ENCODE results near the gene SLC9A3.

SLC9A3 gene

GRCh38 chr5:514101-514485, 10.2 kb downstream of the SLC9A3 start:
- no CpG with 5 or more reads among the region's 12 CpGs for WGBS (ENCODE audit: extremely low coverage, insufficient coverage, low lambda C conversion rate)
- H3K79me1 ChIP-seq (ENCODE audit: low read length) = no peaks in the 10 kb centered on the region
- no peak overlapping the region for H3K56ac ChIP-seq (ENCODE audit: low read length)
- H3K23ac ChIP-seq (ENCODE audit: low read length) = no peak overlapping the region
- no peak overlapping the region for H4K8ac ChIP-seq (ENCODE audit: low read depth, low read length)
- no peak overlapping the region for H3K9ac ChIP-seq (ENCODE audit: low read length)
- no peaks in the 10 kb centered on the region for H3K27me3 ChIP-seq (ENCODE audit: insufficient read depth, low read length, poor library complexity)
- no peak overlapping the region for H2BK5ac ChIP-seq (ENCODE audit: low read length)
- H2BK15ac ChIP-seq (replicated peaks; ENCODE audit: low read depth) = no peak overlapping the region
- no peak overlapping the region for H2BK120ac ChIP-seq (ENCODE audit: low read depth, low read length)
- no peak overlapping the region for H3K4me2 ChIP-seq (ENCODE audit: low read length)
- DNase-seq = no peak
- no peak overlapping the region for H2AK5ac ChIP-seq (ENCODE audit: low read length)
- no peak overlapping the region for H3K18ac ChIP-seq (ENCODE audit: low read length)
- no peaks in the 10 kb centered on the region for H3K36me3 ChIP-seq (ENCODE audit: control insufficient read depth, insufficient read depth, low read length)
- no peak overlapping the region for H3K27ac ChIP-seq (ENCODE audit: low read depth, low read length)
- no peak overlapping the region for H3K4ac ChIP-seq (ENCODE audit: low read depth, low read length)
- no peaks in the 10 kb centered on the region for H3K4me1 ChIP-seq (ENCODE audit: control insufficient read depth, low read depth, low read length)
- no peaks in the 10 kb centered on the region for H3K79me2 ChIP-seq (ENCODE audit: control insufficient read depth, insufficient read depth, low read length)
- H3K4me3 ChIP-seq (ENCODE audit: low read length) = no peak overlapping the region
- H4K5ac ChIP-seq (ENCODE audit: low read length) = no peak overlapping the region

- no CpG with 5 or more reads among the region's 31 CpGs for WGBS (ENCODE audit: extremely low coverage, insufficient coverage, low lambda C conversion rate)
Observed at GRCh38 chr5:513216-514100, 10.8 kb downstream of the SLC9A3 start.

GRCh38 chr5:511476-511875, 12.8 kb downstream of the SLC9A3 start:
- no peak overlapping the region for H2BK15ac ChIP-seq (replicated peaks; ENCODE audit: low read depth)
- no peak overlapping the region for H3K23ac ChIP-seq (ENCODE audit: low read length)
- H3K36me3 ChIP-seq (ENCODE audit: control insufficient read depth, insufficient read depth, low read length) = no peaks in the 10 kb centered on the region
- H3K27ac ChIP-seq (ENCODE audit: low read depth, low read length) = no peak overlapping the region
- no peak overlapping the region for H3K9ac ChIP-seq (ENCODE audit: low read length)
- no peak overlapping the region for H3K56ac ChIP-seq (ENCODE audit: low read length)
- no peaks in the 10 kb centered on the region for H3K79me1 ChIP-seq (ENCODE audit: low read length)
- no peak overlapping the region for H2BK5ac ChIP-seq (ENCODE audit: low read length)
- no peak overlapping the region for H3K4ac ChIP-seq (ENCODE audit: low read depth, low read length)
- H4K5ac ChIP-seq (ENCODE audit: low read length) = no peak overlapping the region
- no peak overlapping the region for H3K18ac ChIP-seq (ENCODE audit: low read length)
- no peak overlapping the region for H2AK5ac ChIP-seq (ENCODE audit: low read length)
- no peak overlapping the region for H3K4me2 ChIP-seq (ENCODE audit: low read length)
- no peak overlapping the region for H4K8ac ChIP-seq (ENCODE audit: low read depth, low read length)
- H3K79me2 ChIP-seq (ENCODE audit: control insufficient read depth, insufficient read depth, low read length) = no peaks in the 10 kb centered on the region
- H3K27me3 ChIP-seq (ENCODE audit: insufficient read depth, low read length, poor library complexity) = no peaks in the 10 kb centered on the region
- WGBS (ENCODE audit: extremely low coverage, insufficient coverage, low lambda C conversion rate) = no CpG with 5 or more reads among the region's 16 CpGs
- H3K4me1 ChIP-seq (ENCODE audit: control insufficient read depth, low read depth, low read length) = no peaks in the 10 kb centered on the region
- H2BK120ac ChIP-seq (ENCODE audit: low read depth, low read length) = no peak overlapping the region
- no peak overlapping the region for H3K4me3 ChIP-seq (ENCODE audit: low read length)
- no peak for DNase-seq

More at GRCh38 chr5:513216-514100, 10.8 kb downstream of the SLC9A3 start:
- no peak overlapping the region for H2BK120ac ChIP-seq (ENCODE audit: low read depth, low read length)
- peak; percentile 18 for DNase-seq
- no peak overlapping the region for H2BK15ac ChIP-seq (replicated peaks; ENCODE audit: low read depth)
- no peak overlapping the region for H3K23ac ChIP-seq (ENCODE audit: low read length)
- H3K4me1 ChIP-seq (ENCODE audit: control insufficient read depth, low read depth, low read length) = no peaks in the 10 kb centered on the region
- no peak overlapping the region for H3K4ac ChIP-seq (ENCODE audit: low read depth, low read length)
- H3K27ac ChIP-seq (ENCODE audit: low read depth, low read length) = no peak overlapping the region
- H3K18ac ChIP-seq (ENCODE audit: low read length) = no peak overlapping the region
- H2BK5ac ChIP-seq (ENCODE audit: low read length) = no peak overlapping the region
- H4K8ac ChIP-seq (ENCODE audit: low read depth, low read length) = no peak overlapping the region
- H3K4me3 ChIP-seq (ENCODE audit: low read length) = no peak overlapping the region
- H2AK5ac ChIP-seq (ENCODE audit: low read length) = no peak overlapping the region
- no peaks in the 10 kb centered on the region for H3K79me2 ChIP-seq (ENCODE audit: control insufficient read depth, insufficient read depth, low read length)
- no peaks in the 10 kb centered on the region for H3K27me3 ChIP-seq (ENCODE audit: insufficient read depth, low read length, poor library complexity)
- no peaks in the 10 kb centered on the region for H3K36me3 ChIP-seq (ENCODE audit: control insufficient read depth, insufficient read depth, low read length)
- no peak overlapping the region for H3K56ac ChIP-seq (ENCODE audit: low read length)
- no peaks in the 10 kb centered on the region for H3K79me1 ChIP-seq (ENCODE audit: low read length)
- no peak overlapping the region for H3K9ac ChIP-seq (ENCODE audit: low read length)
- H3K4me2 ChIP-seq (ENCODE audit: low read length) = no peak overlapping the region
- no peak overlapping the region for H4K5ac ChIP-seq (ENCODE audit: low read length)

GRCh38 chr5:510521-510920, 13.7 kb downstream of the SLC9A3 start:
- Histone ChIP-seq H3K79me1 (ENCODE audit: low read length) (no peaks in the 10 kb centered on the region), H3K18ac (ENCODE audit: low read length) (no peak overlapping the region), H3K23ac (ENCODE audit: low read length) (no peak overlapping the region), H3K9ac (ENCODE audit: low read length) (no peak overlapping the region), H3K4me1 (ENCODE audit: control insufficient read depth, low read depth, low read length) (no peaks in the 10 kb centered on the region), H3K4me2 (ENCODE audit: low read length) (no peak overlapping the region), H3K27me3 (ENCODE audit: insufficient read depth, low read length, poor library complexity) (peaks cover 4% of the 10 kb centered on the region), H3K4ac (ENCODE audit: low read depth, low read length) (no peak overlapping the region), H2BK15ac (replicated peaks; ENCODE audit: low read depth) (no peak overlapping the region), H2BK120ac (ENCODE audit: low read depth, low read length) (no peak overlapping the region), H3K79me2 (ENCODE audit: control insufficient read depth, insufficient read depth, low read length) (no peaks in the 10 kb centered on the region), H3K27ac (ENCODE audit: low read depth, low read length) (no peak overlapping the region), H2AK5ac (ENCODE audit: low read length) (no peak overlapping the region), H4K5ac (ENCODE audit: low read length) (no peak overlapping the region), H4K8ac (ENCODE audit: low read depth, low read length) (no peak overlapping the region), H3K56ac (ENCODE audit: low read length) (no peak overlapping the region), H2BK5ac (ENCODE audit: low read length) (no peak overlapping the region), H3K4me3 (ENCODE audit: low read length) (no peak overlapping the region), H3K36me3 (ENCODE audit: control insufficient read depth, insufficient read depth, low read length) (no peaks in the 10 kb centered on the region)
- DNase-seq = no peak
- no CpG with 5 or more reads among the region's 9 CpGs for WGBS (ENCODE audit: extremely low coverage, insufficient coverage, low lambda C conversion rate)

GRCh38 chr5:509611-510185, 14.6 kb downstream of the SLC9A3 start:
- no CpG with 5 or more reads among the region's 22 CpGs for WGBS (ENCODE audit: extremely low coverage, insufficient coverage, low lambda C conversion rate)
- no peak for DNase-seq
- no peak overlapping the region for H3K56ac ChIP-seq (ENCODE audit: low read length)
- no peak overlapping the region for H3K4me2 ChIP-seq (ENCODE audit: low read length)
- no peak overlapping the region for H2BK120ac ChIP-seq (ENCODE audit: low read depth, low read length)
- no peak overlapping the region for H3K4ac ChIP-seq (ENCODE audit: low read depth, low read length)
- no peak overlapping the region for H3K4me3 ChIP-seq (ENCODE audit: low read length)
- no peak overlapping the region for H3K9ac ChIP-seq (ENCODE audit: low read length)
- H3K23ac ChIP-seq (ENCODE audit: low read length) = no peak overlapping the region
- no peak overlapping the region for H2AK5ac ChIP-seq (ENCODE audit: low read length)
- no peaks in the 10 kb centered on the region for H3K79me2 ChIP-seq (ENCODE audit: control insufficient read depth, insufficient read depth, low read length)
- no peak overlapping the region for H3K18ac ChIP-seq (ENCODE audit: low read length)
- no peaks in the 10 kb centered on the region for H3K4me1 ChIP-seq (ENCODE audit: control insufficient read depth, low read depth, low read length)
- H4K5ac ChIP-seq (ENCODE audit: low read length) = no peak overlapping the region
- H2BK15ac ChIP-seq (replicated peaks; ENCODE audit: low read depth) = no peak overlapping the region
- no peak overlapping the region for H4K8ac ChIP-seq (ENCODE audit: low read depth, low read length)
- no peak overlapping the region for H2BK5ac ChIP-seq (ENCODE audit: low read length)
- peaks cover 4% of the 10 kb centered on the region for H3K27me3 ChIP-seq (ENCODE audit: insufficient read depth, low read length, poor library complexity)
- no peaks in the 10 kb centered on the region for H3K36me3 ChIP-seq (ENCODE audit: control insufficient read depth, insufficient read depth, low read length)
- no peaks in the 10 kb centered on the region for H3K79me1 ChIP-seq (ENCODE audit: low read length)
- no peak overlapping the region for H3K27ac ChIP-seq (ENCODE audit: low read depth, low read length)
